ENCODE measurements around the gene NOS2. TPM values are rescaled to one million over a fixed set of nuclear protein-coding genes. Genes with fewer than 3 reads are reported as not detected.
A peak's percentile ranks its signal among the peaks of the same experiment; 100 is the strongest.

Gene NOS2
- total RNA-seq, 1 donor from 2014 or later = not detected

DNA sequence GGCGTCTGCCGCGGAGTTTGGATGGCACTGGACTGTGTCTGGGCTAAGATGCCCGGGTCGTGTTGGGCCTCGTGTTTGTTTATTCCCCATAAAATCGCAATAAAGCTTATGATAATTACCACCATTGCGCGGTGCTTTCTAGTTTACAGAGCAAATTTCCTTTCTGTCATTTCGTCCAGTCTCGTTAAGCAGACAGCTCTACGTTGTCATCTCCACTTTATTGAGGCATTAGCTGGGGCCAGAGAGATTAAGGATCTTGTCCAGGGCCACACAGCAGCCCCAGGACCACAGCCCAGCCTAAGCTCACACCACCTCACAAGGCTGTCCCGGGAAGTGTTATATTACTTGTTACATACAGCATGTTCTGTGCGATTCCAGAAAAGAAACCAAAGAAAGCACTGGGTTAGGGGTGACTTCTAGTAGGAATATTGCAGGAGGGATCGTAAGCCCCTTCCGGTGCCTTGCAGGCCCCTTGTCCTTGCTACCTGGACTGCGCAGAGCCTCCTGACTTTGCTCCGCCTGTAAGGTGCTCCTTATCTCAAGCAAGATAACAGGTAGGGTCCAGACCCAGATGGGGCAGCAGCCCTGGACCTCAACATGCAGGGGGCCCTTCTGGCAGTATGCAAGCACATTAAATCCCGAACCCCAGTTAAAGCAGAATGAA lies 6.3 kb downstream of the NOS2 start:
- Histone ChIP-seq H3K4me3 (peak overlapping the region; percentile 24 to 27), H3K27me3 (no peaks in the 10 kb centered on the region), H3K4me1 (peaks cover 13% of the 10 kb centered on the region), H3K36me3 (no peaks in the 10 kb centered on the region), H3K9me3 (no peaks in the 10 kb centered on the region), H3K27ac (no peak overlapping the region)
- no peak for DNase-seq (ENCODE audit: extremely low spot score in 2 of 2)
- intact Hi-C loops (cut with DNase I) = no loop called here
- TF ChIP-seq, protein P1, sequence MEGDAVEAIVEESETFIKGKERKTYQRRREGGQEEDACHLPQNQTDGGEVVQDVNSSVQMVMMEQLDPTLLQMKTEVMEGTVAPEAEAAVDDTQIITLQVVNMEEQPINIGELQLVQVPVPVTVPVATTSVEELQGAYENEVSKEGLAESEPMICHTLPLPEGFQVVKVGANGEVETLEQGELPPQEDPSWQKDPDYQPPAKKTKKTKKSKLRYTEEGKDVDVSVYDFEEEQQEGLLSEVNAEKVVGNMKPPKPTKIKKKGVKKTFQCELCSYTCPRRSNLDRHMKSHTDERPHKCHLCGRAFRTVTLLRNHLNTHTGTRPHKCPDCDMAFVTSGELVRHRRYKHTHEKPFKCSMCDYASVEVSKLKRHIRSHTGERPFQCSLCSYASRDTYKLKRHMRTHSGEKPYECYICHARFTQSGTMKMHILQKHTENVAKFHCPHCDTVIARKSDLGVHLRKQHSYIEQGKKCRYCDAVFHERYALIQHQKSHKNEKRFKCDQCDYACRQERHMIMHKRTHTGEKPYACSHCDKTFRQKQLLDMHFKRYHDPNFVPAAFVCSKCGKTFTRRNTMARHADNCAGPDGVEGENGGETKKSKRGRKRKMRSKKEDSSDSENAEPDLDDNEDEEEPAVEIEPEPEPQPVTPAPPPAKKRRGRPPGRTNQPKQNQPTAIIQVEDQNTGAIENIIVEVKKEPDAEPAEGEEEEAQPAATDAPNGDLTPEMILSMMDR (IDR thresholded peaks at IDR 0.05) = no peak
- no peak for TF ChIP-seq POLR2A (IDR thresholded peaks at IDR 0.05)
- TF ChIP-seq POLR2AphosphoS5 (IDR thresholded peaks at IDR 0.05; ENCODE audit: insufficient read depth in 1 of 2, low read depth in 1 of 2) = no peak

- H3K27me3 ChIP-seq = no peaks in the 10 kb centered on the region
- H3K27ac ChIP-seq = no peak overlapping the region
- no peaks in the 10 kb centered on the region for H3K36me3 ChIP-seq
- H3K4me3 ChIP-seq = peak overlapping the region; percentile 24 to 27
- peaks cover 13% of the 10 kb centered on the region for H3K4me1 ChIP-seq
- intact Hi-C loops (cut with DNase I) = no loop called here
- no peaks in the 10 kb centered on the region for H3K9me3 ChIP-seq
- TF ChIP-seq, protein P1 (IDR thresholded peaks at IDR 0.05) = no peak
- TF ChIP-seq POLR2AphosphoS5 (IDR thresholded peaks at IDR 0.05; ENCODE audit: insufficient read depth in 1 of 2, low read depth in 1 of 2) (no peak), POLR2A (IDR thresholded peaks at IDR 0.05) (no peak)
- DNase-seq (ENCODE audit: extremely low spot score in 2 of 2) = no peak
Measured at GRCh38 chr17:27793168-27793905, 7.0 kb downstream of the NOS2 start.

- Histone ChIP-seq H3K4me3 (no peak overlapping the region), H3K27ac (no peak overlapping the region), H3K9me3 (no peaks in the 10 kb centered on the region), H3K4me1 (peaks cover 13% of the 10 kb centered on the region), H3K36me3 (no peaks in the 10 kb centered on the region), H3K27me3 (no peaks in the 10 kb centered on the region)
- DNase-seq (ENCODE audit: extremely low spot score in 2 of 2) = no peak
- TF ChIP-seq POLR2AphosphoS5 (IDR thresholded peaks at IDR 0.05; ENCODE audit: insufficient read depth in 1 of 2, low read depth in 1 of 2) (no peak), POLR2A (IDR thresholded peaks at IDR 0.05) (no peak)
- TF ChIP-seq, protein P1 (IDR thresholded peaks at IDR 0.05) = no peak
- intact Hi-C loops (cut with DNase I) = no loop called here
Measured at GRCh38 chr17:27792095-27792494, 8.2 kb downstream of the NOS2 start.

DNA sequence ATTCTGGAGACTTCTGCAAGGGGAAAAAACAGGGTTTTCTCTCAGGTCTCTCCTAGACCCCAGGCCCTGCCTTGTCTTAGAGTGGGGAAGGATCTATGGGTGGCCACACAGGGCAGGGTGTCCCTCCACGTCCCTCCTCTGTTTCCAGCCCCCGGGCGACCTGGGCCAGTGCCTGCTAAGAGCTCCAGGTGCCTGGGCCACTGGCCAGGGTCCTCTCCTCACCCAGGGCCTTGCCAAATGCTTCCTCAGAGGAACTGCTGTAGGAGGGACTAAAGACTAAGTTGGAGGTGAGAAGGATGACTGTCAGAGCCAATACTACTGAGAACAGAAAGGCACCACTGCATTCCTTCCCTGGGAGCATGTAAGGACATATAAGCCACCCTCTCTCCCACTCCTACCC lies 11.4 kb downstream of the NOS2 start:
- no peaks in the 10 kb centered on the region for H3K36me3 ChIP-seq
- DNase-seq (ENCODE audit: extremely low spot score in 2 of 2) = no peak
- no peaks in the 10 kb centered on the region for H3K27me3 ChIP-seq
- intact Hi-C loops (cut with DNase I) = no loop called here
- H3K9me3 ChIP-seq = no peaks in the 10 kb centered on the region
- no peak for TF ChIP-seq POLR2AphosphoS5 (IDR thresholded peaks at IDR 0.05; ENCODE audit: insufficient read depth in 1 of 2, low read depth in 1 of 2)
- no peak overlapping the region for H3K4me3 ChIP-seq
- H3K27ac ChIP-seq = no peak overlapping the region
- peaks cover 10% of the 10 kb centered on the region for H3K4me1 ChIP-seq

- intact Hi-C loops (cut with DNase I) = no loop called here
- no peak overlapping the region for H3K4me3 ChIP-seq
- no peak for TF ChIP-seq POLR2AphosphoS5 (IDR thresholded peaks at IDR 0.05; ENCODE audit: insufficient read depth in 1 of 2, low read depth in 1 of 2)
- TF ChIP-seq, protein P1 (IDR thresholded peaks at IDR 0.05) = no peak
- TF ChIP-seq POLR2A (IDR thresholded peaks at IDR 0.05) = no peak
- no peaks in the 10 kb centered on the region for H3K36me3 ChIP-seq
- DNase-seq (ENCODE audit: extremely low spot score in 2 of 2) = no peak
- no peaks in the 10 kb centered on the region for H3K4me1 ChIP-seq
- H3K27ac ChIP-seq = no peak overlapping the region
- no peaks in the 10 kb centered on the region for H3K27me3 ChIP-seq
- H3K9me3 ChIP-seq = no peaks in the 10 kb centered on the region
Measured at GRCh38 chr17:27783440-27784350, 16.6 kb downstream of the NOS2 start.

Data from vagina (tissue), 2 donors.